ENCODE measurements around the gene KIF17.

The KIF17 gene

GRCh38 chr1:20615946-20616846 is 101.6 kb downstream of the KIF17 start:
- no peak for TF ChIP-seq CTCF (conservative IDR thresholded peaks at IDR 0.05; ENCODE audit: low read length)
- H3K4me3 ChIP-seq (ENCODE audit: low read length) = peak overlapping the region; percentile 9; the same call in 1 of the 2 replicates
- DNase-seq (ENCODE audit: low read depth) = peak; percentile 18

- DNase-seq (ENCODE audit: low read depth) = no peak
- TF ChIP-seq CTCF (conservative IDR thresholded peaks at IDR 0.05; ENCODE audit: low read length) = no peak
- H3K4me3 ChIP-seq (ENCODE audit: low read length) = no peak overlapping the region
These were observed 103.7 kb downstream of the KIF17 start for GRCh38 chr1:20614131-20614579.
